ENCODE results near the gene CTSS. TPM values are rescaled to one million over a fixed set of nuclear protein-coding genes. Genes with fewer than 3 reads are reported as not detected.

Gene CTSS
- total and polyA plus RNA-seq, 8 donors, result 21.1 to 473 (median 27.6) TPM

DNA sequence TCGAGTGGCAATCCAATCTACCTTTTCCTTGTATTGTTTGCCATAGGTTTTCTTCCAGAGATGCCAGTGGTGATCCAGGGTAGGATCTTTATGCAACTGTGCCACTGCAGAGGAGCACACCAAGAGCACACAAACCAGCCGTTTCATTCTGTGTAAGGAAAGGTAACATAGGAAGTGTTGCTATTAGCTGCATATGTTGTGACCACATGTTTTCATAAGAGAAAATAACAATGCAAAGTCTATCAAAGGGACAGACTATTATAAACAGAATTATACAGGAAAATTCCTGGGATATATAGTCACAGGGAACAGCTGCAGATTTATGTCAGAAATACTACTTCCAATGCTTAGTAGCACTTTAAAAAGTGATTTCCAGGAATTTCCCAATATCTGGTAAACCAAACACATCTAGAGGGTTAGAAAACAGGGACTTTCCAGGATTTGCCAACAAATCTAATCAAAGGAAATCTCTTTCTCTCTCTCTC lies 919 bp downstream of the CTSS start:
- H3K27ac ChIP-seq, result peak overlapping the region; percentile 81 to 97

GRCh38 chr1:150763018-150763417 lies 2.6 kb downstream of the CTSS start:
- H3K27me3 ChIP-seq, result no peaks in the 10 kb centered on the region
- peaks cover 9 to 61% of the 10 kb centered on the region in 2 donors for H3K4me1 ChIP-seq
- DNase-seq, result no peak
- H3K4me3 ChIP-seq, result peak overlapping the region in 1 of 2 donors; percentile 54
- intact Hi-C loops (cut with DNase I), result no loop called here
- TF ChIP-seq, protein P1, sequence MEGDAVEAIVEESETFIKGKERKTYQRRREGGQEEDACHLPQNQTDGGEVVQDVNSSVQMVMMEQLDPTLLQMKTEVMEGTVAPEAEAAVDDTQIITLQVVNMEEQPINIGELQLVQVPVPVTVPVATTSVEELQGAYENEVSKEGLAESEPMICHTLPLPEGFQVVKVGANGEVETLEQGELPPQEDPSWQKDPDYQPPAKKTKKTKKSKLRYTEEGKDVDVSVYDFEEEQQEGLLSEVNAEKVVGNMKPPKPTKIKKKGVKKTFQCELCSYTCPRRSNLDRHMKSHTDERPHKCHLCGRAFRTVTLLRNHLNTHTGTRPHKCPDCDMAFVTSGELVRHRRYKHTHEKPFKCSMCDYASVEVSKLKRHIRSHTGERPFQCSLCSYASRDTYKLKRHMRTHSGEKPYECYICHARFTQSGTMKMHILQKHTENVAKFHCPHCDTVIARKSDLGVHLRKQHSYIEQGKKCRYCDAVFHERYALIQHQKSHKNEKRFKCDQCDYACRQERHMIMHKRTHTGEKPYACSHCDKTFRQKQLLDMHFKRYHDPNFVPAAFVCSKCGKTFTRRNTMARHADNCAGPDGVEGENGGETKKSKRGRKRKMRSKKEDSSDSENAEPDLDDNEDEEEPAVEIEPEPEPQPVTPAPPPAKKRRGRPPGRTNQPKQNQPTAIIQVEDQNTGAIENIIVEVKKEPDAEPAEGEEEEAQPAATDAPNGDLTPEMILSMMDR (IDR thresholded peaks at IDR 0.05), result no peak
- ATAC-seq, result no peak
- H3K27ac ChIP-seq, result peak overlapping the region in 1 of 2 donors; percentile 97
- H3K36me3 ChIP-seq, result peaks cover 0 to 4% of the 10 kb centered on the region in 2 donors
- H3K9me3 ChIP-seq, result no peaks in the 10 kb centered on the region

More for the DNA sequence above, 919 bp downstream of the CTSS start:
- peak; percentile 62 for ATAC-seq
- Histone ChIP-seq H3K36me3 (no peaks in the 10 kb centered on the region), H3K4me1 (peaks cover 9 to 59% of the 10 kb centered on the region in 2 donors), H3K9me3 (no peaks in the 10 kb centered on the region), H3K27me3 (no peaks in the 10 kb centered on the region), H3K4me3 (peak overlapping the region; percentile 25 to 54)
- TF ChIP-seq, protein P1 (IDR thresholded peaks at IDR 0.05), result no peak
- peak in 2 of 4 donors; percentile 30 to 57 for DNase-seq
- intact Hi-C loops (cut with DNase I), result no loop called here

GRCh38 chr1:150762552-150762951 lies 3.0 kb downstream of the CTSS start:
- peaks cover 9 to 61% of the 10 kb centered on the region in 2 donors for H3K4me1 ChIP-seq
- ATAC-seq (no peak), DNase-seq (no peak)
- no peaks in the 10 kb centered on the region for H3K9me3 ChIP-seq
- intact Hi-C loops (cut with DNase I), result no loop called here
- peaks cover 0 to 9% of the 10 kb centered on the region in 2 donors for H3K36me3 ChIP-seq
- peak overlapping the region in 1 of 2 donors; percentile 54 for H3K4me3 ChIP-seq
- peak overlapping the region in 1 of 2 donors; percentile 97 for H3K27ac ChIP-seq
- no peaks in the 10 kb centered on the region for H3K27me3 ChIP-seq
- TF ChIP-seq, protein P1 (IDR thresholded peaks at IDR 0.05), result no peak

DNA sequence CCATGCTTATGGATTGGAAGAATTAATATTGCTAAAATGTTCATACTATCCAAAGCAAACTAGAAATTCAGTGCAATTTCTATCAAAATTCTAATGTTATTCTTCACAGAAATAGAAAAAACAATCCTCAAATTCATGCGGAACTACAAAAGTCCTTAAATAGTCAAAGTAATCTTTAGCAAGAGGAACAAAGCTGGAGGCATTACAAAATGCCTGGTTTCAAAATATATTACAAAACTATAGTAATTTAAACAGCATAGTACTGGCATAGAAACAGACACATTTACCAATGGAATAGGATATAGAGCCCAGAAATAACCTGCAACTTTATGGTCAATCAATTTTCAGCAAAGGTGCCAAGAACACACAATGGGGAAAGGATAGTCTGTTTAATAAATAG lies 3.8 kb downstream of the CTSS start:
- DNase-seq (no peak), ATAC-seq (no peak)
- TF ChIP-seq, protein P1 (IDR thresholded peaks at IDR 0.05), result no peak
- no peaks in the 10 kb centered on the region for H3K27me3 ChIP-seq
- H3K36me3 ChIP-seq, result peaks cover 0 to 16% of the 10 kb centered on the region in 2 donors
- peaks cover 9 to 61% of the 10 kb centered on the region in 2 donors for H3K4me1 ChIP-seq
- H3K9me3 ChIP-seq, result no peaks in the 10 kb centered on the region
- H3K4me3 ChIP-seq, result peak overlapping the region in 1 of 2 donors; percentile 54
- intact Hi-C loops (cut with DNase I), result no loop called here
- peak overlapping the region in 1 of 2 donors; percentile 97 for H3K27ac ChIP-seq

GRCh38 chr1:150760013-150760412 lies 5.6 kb downstream of the CTSS start:
- no peak for DNase-seq
- H3K9me3 ChIP-seq, result no peaks in the 10 kb centered on the region
- peak overlapping the region in 1 of 2 donors; percentile 97 for H3K27ac ChIP-seq
- H3K4me3 ChIP-seq, result peak overlapping the region in 1 of 2 donors; percentile 6
- peak; percentile 23 for ATAC-seq
- peaks cover 9 to 50% of the 10 kb centered on the region in 2 donors for H3K4me1 ChIP-seq
- TF ChIP-seq, protein P1 (IDR thresholded peaks at IDR 0.05), result no peak
- H3K36me3 ChIP-seq, result peaks cover 0 to 33% of the 10 kb centered on the region in 2 donors
- intact Hi-C loops (cut with DNase I), result no loop called here
- H3K27me3 ChIP-seq, result no peaks in the 10 kb centered on the region
